ENCODE results near the gene GPC2.

DNA sequence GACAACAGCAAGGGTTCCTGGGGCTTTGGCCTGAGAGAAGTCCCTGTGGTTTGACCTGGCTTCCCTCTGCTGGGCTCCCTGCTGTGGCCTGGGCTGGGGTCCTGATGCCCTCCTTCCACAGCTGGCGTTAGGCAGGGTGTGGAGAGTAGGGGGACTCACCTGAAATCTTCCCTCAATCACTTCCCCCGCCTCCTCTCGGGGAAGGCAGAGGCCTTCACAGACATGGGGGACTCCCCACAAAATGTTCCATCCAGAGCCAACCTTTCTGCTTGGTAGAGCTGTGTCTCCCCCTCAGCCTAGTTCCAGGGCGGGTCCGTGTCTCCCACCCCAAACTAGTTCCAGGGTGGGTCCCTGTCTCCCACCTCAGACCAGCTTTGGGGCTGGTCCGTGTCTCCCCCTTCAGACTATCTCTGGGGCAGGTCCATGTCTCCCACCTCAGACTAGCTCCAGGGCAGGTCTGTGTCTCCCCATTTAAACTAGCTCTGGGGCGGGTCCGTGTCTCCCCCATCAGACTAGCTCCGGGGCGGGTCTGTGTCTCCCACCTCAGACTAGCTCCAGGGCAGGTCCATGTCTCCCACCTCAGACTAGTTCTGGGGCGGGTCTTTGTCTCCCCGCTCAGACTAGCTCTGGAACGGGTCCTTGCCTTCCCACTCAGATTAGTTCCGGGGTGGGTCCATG lies 44.7 kb upstream of the GPC2 start:
- TF ChIP-seq, protein P1, sequence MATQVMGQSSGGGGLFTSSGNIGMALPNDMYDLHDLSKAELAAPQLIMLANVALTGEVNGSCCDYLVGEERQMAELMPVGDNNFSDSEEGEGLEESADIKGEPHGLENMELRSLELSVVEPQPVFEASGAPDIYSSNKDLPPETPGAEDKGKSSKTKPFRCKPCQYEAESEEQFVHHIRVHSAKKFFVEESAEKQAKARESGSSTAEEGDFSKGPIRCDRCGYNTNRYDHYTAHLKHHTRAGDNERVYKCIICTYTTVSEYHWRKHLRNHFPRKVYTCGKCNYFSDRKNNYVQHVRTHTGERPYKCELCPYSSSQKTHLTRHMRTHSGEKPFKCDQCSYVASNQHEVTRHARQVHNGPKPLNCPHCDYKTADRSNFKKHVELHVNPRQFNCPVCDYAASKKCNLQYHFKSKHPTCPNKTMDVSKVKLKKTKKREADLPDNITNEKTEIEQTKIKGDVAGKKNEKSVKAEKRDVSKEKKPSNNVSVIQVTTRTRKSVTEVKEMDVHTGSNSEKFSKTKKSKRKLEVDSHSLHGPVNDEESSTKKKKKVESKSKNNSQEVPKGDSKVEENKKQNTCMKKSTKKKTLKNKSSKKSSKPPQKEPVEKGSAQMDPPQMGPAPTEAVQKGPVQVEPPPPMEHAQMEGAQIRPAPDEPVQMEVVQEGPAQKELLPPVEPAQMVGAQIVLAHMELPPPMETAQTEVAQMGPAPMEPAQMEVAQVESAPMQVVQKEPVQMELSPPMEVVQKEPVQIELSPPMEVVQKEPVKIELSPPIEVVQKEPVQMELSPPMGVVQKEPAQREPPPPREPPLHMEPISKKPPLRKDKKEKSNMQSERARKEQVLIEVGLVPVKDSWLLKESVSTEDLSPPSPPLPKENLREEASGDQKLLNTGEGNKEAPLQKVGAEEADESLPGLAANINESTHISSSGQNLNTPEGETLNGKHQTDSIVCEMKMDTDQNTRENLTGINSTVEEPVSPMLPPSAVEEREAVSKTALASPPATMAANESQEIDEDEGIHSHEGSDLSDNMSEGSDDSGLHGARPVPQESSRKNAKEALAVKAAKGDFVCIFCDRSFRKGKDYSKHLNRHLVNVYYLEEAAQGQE (IDR thresholded peaks at IDR 0.05; ENCODE audit: insufficient read depth in 1 of 2, low read depth in 2 of 2, low read length in 2 of 2), result no peak
- TF ChIP-seq POLR2AphosphoS5 (IDR thresholded peaks at IDR 0.05; ENCODE audit: low read depth, low read length), result no peak
- no peak for TF ChIP-seq TAF1 (IDR thresholded peaks at IDR 0.05; ENCODE audit: borderline replicate concordance, insufficient read depth, low read length)
- no peak for TF ChIP-seq SIN3A (IDR thresholded peaks at IDR 0.05; ENCODE audit: borderline replicate concordance, insufficient read depth, low read length)
- no peak for TF ChIP-seq FOXP2 (optimal IDR thresholded peaks at IDR 0.05; ENCODE audit: borderline replicate concordance, extremely low read depth, extremely low read length, insufficient read depth)
